K562 (cell line): ENCODE data around the gene EME1. TPM values are rescaled to one million over a fixed set of nuclear protein-coding genes. Genes with fewer than 3 reads are reported as not detected.

Experiments used
- AFF1 ChIP-seq, 2 experiments: fragments of 450-650 bp; IDR thresholded peaks; 2 replicates each; pipeline ENCODE4 v1.6.1; 2018; ENCODE audit warnings: mild to moderate bottlenecking in 2 of 2, low read depth in 1 of 2; ENCODE audit not compliant: partially characterized antibody in 2 of 2
- BCL6 ChIP-seq: fragments of 250-450 bp; sonication (Bioruptor Pico); IDR thresholded peaks from 2 replicates; pipeline ENCODE4 v1.4.0; 2020
- BRD9 ChIP-seq: fragments of 450-650 bp; IDR thresholded peaks from 2 replicates; pipeline ENCODE4 v1.6.1; 2018; ENCODE audit warnings: low read depth; ENCODE audit not compliant: partially characterized antibody
- CREM ChIP-seq: IDR thresholded peaks from 2 replicates; pipeline ENCODE4 v1.6.1; 2014; ENCODE audit warnings: antibody characterized with exemption, low read depth
- ELF4 ChIP-seq: fragments of 450-650 bp; formaldehyde crosslinking; IDR thresholded peaks from 2 replicates; pipeline ENCODE4 v1.4.0; 2022; ENCODE audit warnings: missing genetic modification characterization
- ETV1 ChIP-seq: fragments of 450-650 bp; conservative IDR thresholded peaks from 2 replicates; pipeline ENCODE4 v1.6.1; 2016; ENCODE audit warnings: missing genetic modification characterization, control low read depth, low read depth, missing compliant biosample characterization
- ETV5 ChIP-seq: sonication (generic); formaldehyde crosslinking; IDR thresholded peaks from 2 replicates; pipeline ENCODE4 v1.4.0; 2020; ENCODE audit warnings: low read depth, mild to moderate bottlenecking, missing genetic modification reagents
- HBP1 ChIP-seq: fragments of 450-650 bp; formaldehyde crosslinking; IDR thresholded peaks from 2 replicates; pipeline ENCODE4 v1.4.0; 2022; ENCODE audit warnings: missing genetic modification characterization
- HOXB6 ChIP-seq: fragments of 250-450 bp; sonication (Bioruptor Pico); IDR thresholded peaks from 2 replicates; pipeline ENCODE4 v1.5.1; 2022; ENCODE audit warnings: mild to moderate bottlenecking, borderline replicate concordance
- KHSRP ChIP-seq: fragments of 450-650 bp; IDR thresholded peaks from 2 replicates; pipeline ENCODE4 v1.6.1; 2017
- MTA1 ChIP-seq: fragments of 450-650 bp; IDR thresholded peaks from 2 replicates; pipeline ENCODE4 v1.6.1; 2017; ENCODE audit warnings: borderline replicate concordance
- POLR2AphosphoS5 ChIP-seq: IDR thresholded peaks from 2 replicates; pipeline ENCODE4 v1.6.1; 2011; ENCODE audit warnings: mild to moderate bottlenecking, low read depth, low read length, moderate library complexity; ENCODE audit not compliant: control insufficient read depth, insufficient read depth
- RB1 ChIP-seq: fragments of 450-650 bp; IDR thresholded peaks from 2 replicates; pipeline ENCODE4 v1.6.1; 2017; ENCODE audit warnings: low read depth, mild to moderate bottlenecking
- RFX1 ChIP-seq: fragments of 450-650 bp; IDR thresholded peaks from 2 replicates; pipeline ENCODE4 v1.6.1; 2016; ENCODE audit warnings: mild to moderate bottlenecking, moderate library complexity
- SAFB ChIP-seq: fragments of 200-400 bp; formaldehyde crosslinking; IDR thresholded peaks from 2 replicates; pipeline ENCODE4 v1.6.1; 2017; ENCODE audit warnings: low read depth, low read length, borderline replicate concordance
- SMAD3 ChIP-seq: fragments of 450-650 bp; formaldehyde crosslinking; conservative IDR thresholded peaks from 2 replicates; pipeline ENCODE4 v1.4.0; 2020; ENCODE audit warnings: mild to moderate bottlenecking
- STAT5A ChIP-seq: IDR thresholded peaks from 2 replicates; pipeline ENCODE4 v1.6.1; 2012; ENCODE audit warnings: low read length, inconsistent platforms, borderline replicate concordance
- TBP ChIP-seq: optimal IDR thresholded peaks from 2 replicates; pipeline ENCODE3; 2011; ENCODE audit warnings: low read depth, low read length, improper control_type of control experiment
- TOE1 ChIP-seq, 2 experiments: fragments of 450-650 bp in 1 of 2; sonication (generic) in 1 of 2; formaldehyde crosslinking in 1 of 2; IDR thresholded peaks; 2 replicates each; pipeline versions ENCODE4 v1.7.1 to v1.8.0; 2016 to 2022; ENCODE audit warnings: borderline replicate concordance in 2 of 2, mild to moderate bottlenecking in 2 of 2, antibody characterized with exemption in 1 of 2, inconsistent platforms in 1 of 2, low read depth in 1 of 2, missing genetic modification reagents in 1 of 2, moderate library complexity in 1 of 2
- ZBTB2 ChIP-seq: fragments of 450-650 bp; IDR thresholded peaks from 2 replicates; pipeline ENCODE4 v1.6.1; 2016; ENCODE audit warnings: antibody characterized with exemption
- ZNF124 ChIP-seq: sonication (generic); formaldehyde crosslinking; IDR thresholded peaks from 2 replicates; pipeline ENCODE4 v1.8.1; 2022; ENCODE audit warnings: missing genetic modification reagents
- ZNF445 ChIP-seq: fragments of 250-450 bp; sonication (Bioruptor Pico); IDR thresholded peaks from 2 replicates; pipeline ENCODE4 v1.4.0; 2020; ENCODE audit warnings: low read depth, mild to moderate bottlenecking, moderate library complexity
- polyA plus RNA-seq, 8 experiments: library from polyadenylated mRNA; depleted of rRNA in 4 of 8; stranded (reverse) in 5 of 8; unstranded in 3 of 8; fragments of >200 nt; fragmentation: Nextera tagmentation in 2 of 8; fragmentation: Illumina TruSeq in 1 of 8; extraction: Ambion mirVana in 2 of 8; extraction: Trizol in 1 of 8; gene quantifications; 2 replicates each; pipeline versions ENCODE4 v1.2.1 to v1.2.3, GENCODE V29; 2011 to 2014; ENCODE audit warnings: inconsistent platforms in 1 of 8, missing spikeins in 1 of 8
- total RNA-seq, 7 experiments: library from RNA; depleted of rRNA in 6 of 7; stranded (reverse); fragments of >200 nt in 6 of 7; fragmentation: Illumina TruSeq in 2 of 7; extraction: Trizol in 2 of 7; gene quantifications; 2 replicates each; pipeline versions ENCODE4 v1.2.1 to v1.2.3, GENCODE V29; 2011 to 2021; ENCODE audit warnings: low replicate concordance in 1 of 7

Gene EME1
- total and polyA plus RNA-seq, 9 of the 15 experiments (the other 6 are each of a cell fraction or from before 2014, with no cell fraction given), result 14.6 to 44.1 (median 24.0) TPM

GRCh38 chr17:50372758-50373556 lies at the start of gene EME1, which contains the start of gene MRPL27 (continued):
- peak; percentile 100 for TF ChIP-seq TOE1 (IDR thresholded peaks at IDR 0.05; ENCODE audit: borderline replicate concordance)
- no peak for TF ChIP-seq TOE1 (CRISPR knock-in tag; IDR thresholded peaks at IDR 0.05; ENCODE audit: borderline replicate concordance, low read depth)
- TF ChIP-seq ZNF124 (CRISPR knock-in tag), result no peak
- 0 out of 2 replicates have a peak, but pooled peaks have one; percentile 21 for TF ChIP-seq BCL6
- TF ChIP-seq CREM, result peak; percentile 79
- TF ChIP-seq HOXB6 (CRISPR knock-in tag), result no peak
- peak; percentile 76; the same call in 1 of the 2 replicates for TF ChIP-seq RB1
- TF ChIP-seq ELF4 (CRISPR knock-in tag), result peak; percentile 98
- no peak for TF ChIP-seq ZNF445
- TF ChIP-seq KHSRP, result no peak
- TF ChIP-seq TBP, result peak; percentile 95
- peak; percentile 71; the same call in 1 of the 2 replicates for TF ChIP-seq ZBTB2
- TF ChIP-seq HBP1 (CRISPR knock-in tag), result peak; percentile 95
- peak; percentile 92 for TF ChIP-seq BRD9
- TF ChIP-seq MTA1, result peak; percentile 70; the same call in 1 of the 2 replicates
- peak; percentile 98 for TF ChIP-seq ETV5 (CRISPR knock-in tag)
- peak; percentile 76 to 90 for TF ChIP-seq AFF1 (IDR thresholded peaks at IDR 0.05; ENCODE audit: low read depth in 1 of 2, partially characterized antibody in 2 of 2)
- no peak for TF ChIP-seq STAT5A
- peak; percentile 96 for TF ChIP-seq POLR2AphosphoS5
- TF ChIP-seq SAFB, result no peak
- TF ChIP-seq SMAD3, result 0 out of 2 replicates have a peak, but pooled peaks have one; percentile 26
- no peak for TF ChIP-seq RFX1
- TF ChIP-seq ETV1, result peak; percentile 98
